Hematopoietic multipotent progenitor cell treated with erythropoietin and hydrocortisone succinate and interleukin-3 and kit ligand, for 15 days (in vitro differentiated cells): ENCODE data around the gene TPPP2.

Experiments used
- DNase-seq: peaks from one replicate; pipeline ENCODE4 v3.0.0-alpha.2; 2015; ENCODE audit warnings: low spot score

The TPPP2 gene

GRCh38 chr14:21017528-21018245 is 12.3 kb upstream of the TPPP2 start:
- DNase-seq = no peak

DNA sequence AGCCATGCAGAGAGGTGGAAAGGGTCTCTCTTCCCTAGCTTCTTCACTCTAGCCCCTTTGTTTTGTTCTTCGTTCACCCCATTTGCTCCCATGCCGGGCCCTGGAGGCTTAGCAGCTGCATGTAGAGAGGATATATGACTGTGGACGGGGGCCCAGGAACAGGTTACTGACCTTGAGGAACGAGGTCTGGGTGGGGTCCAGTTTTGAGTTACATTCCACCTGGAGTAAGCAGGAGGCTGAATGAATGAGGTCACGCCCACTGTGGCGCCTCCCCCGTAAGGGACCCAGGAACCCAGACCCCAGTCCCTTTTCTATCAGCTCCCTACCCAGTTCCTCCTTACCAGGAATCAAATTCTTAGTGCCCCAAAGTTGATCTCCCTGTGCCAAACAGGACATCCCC is 11.7 kb upstream of the TPPP2 start:
- no peak for DNase-seq

DNA sequence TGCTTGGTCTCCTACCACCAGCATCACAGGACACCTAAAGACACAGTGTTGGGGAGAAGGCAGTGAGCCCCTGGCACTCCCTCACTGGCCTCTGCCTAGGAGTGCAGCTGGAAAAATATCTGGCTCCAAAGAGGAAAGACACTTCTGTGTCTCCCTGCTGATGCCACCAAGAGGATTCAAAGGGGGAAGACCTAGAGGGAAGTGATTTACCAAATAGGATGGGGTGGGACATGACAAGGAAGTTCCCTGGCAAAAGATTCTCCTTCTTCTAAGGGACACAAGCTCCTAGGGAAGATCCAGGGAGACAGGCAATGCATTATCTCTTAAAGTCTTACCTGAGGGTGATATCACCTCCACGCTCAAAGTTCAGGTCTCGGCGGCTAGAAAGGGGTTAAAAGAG is 11.2 kb upstream of the TPPP2 start:
- no peak for DNase-seq

- no peak for DNase-seq
Observed at GRCh38 chr14:21019366-21019765, 10.7 kb upstream of the TPPP2 start.

DNA sequence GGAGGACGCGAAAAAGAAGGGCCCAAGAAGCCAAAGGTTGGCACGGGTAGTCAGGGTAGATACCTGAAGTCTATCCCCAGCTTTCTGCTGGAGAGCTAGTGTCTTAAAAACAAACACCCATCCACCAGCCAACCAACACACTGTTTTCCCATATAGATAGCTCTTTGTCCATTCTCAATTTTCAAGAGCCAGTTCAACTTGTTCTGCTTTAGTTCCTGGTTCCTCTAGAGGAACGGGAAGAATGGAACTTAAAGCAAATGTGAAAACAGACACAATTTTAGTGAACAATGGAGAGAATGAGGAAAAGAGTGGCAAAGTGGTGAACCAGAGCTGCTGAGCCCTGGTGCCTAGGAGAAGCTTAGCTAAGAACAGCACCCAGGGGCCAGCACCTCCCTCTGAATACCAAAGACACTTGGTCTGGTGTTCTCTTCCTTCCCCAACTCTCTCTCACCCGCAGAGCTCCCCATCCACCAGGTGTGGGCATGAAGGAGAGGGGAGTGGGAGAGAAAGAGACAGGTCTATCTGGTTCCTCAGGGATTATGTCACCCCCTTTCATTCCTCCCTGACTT is 9.0 kb upstream of the TPPP2 start:
- DNase-seq = no peak

- no peak for DNase-seq
Observed at GRCh38 chr14:21022686-21023085, 7.3 kb upstream of the TPPP2 start.

DNA sequence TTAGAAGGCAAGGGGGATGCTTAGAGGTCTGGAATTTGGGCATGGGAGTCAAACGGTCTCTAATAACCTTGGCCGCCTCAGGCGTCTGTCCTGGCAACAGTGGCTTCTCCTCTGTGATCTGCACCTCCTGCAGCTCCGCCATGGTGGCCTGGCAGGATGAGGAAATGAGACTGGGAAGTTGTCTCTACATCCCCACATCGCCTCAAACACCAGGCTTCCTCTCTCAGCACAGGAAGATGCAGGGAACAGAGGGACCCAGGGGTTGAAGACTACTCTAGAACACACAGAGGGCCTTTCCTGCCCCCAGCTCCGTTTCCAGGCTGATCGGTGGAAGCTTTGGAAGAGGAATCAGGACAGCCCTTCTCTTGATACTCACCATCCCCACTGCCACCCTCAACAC is 6.8 kb upstream of the TPPP2 start:
- no peak for DNase-seq

- DNase-seq = no peak
Observed at GRCh38 chr14:21023817-21024584, 6.0 kb upstream of the TPPP2 start.

DNA sequence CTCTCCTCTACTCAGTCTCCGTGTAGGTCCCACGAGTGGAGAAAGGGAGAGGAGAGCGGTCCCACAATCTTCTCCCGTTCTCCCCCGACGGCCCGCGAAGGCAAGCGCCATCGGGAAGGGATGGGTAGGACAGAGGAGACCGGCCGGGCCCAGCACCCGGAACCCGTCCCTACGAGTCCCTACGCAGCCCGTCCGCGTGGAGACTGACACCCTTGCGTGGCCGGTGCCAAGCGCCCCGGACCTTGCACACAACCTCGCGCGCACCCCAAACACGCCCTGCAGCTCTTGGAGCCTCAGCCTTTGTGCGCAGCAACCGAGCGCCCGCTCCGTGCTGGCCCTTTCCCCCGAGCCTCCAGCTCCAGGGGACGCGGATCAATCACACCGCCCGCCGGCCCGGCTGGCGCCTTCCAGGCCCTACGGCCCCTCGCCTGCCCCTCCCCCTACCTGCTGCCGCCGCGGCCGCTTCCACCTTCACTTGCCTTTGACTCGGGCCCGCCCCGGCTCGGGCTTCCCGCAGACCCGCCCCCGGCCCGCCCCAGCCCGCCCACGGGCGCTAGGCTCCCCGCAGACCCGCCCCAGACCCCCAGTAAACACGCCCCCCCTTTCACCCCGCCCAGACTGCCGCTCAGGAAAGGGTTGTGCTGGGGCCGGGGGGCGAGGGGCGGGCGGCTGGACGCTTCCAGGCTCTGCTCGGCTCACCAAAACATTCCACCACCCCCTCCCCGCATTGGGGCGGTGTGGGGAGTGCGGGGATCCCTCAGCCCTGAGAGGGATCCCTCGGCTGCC is 5.2 kb upstream of the TPPP2 start, which contains the start of gene NDRG2:
Gene NDRG2 (minus strand): TSS at position 477 of the 786 bp plus-strand sequence. CDS start 1,746 bp downstream, outside the sequence.
- no peak for DNase-seq

DNA sequence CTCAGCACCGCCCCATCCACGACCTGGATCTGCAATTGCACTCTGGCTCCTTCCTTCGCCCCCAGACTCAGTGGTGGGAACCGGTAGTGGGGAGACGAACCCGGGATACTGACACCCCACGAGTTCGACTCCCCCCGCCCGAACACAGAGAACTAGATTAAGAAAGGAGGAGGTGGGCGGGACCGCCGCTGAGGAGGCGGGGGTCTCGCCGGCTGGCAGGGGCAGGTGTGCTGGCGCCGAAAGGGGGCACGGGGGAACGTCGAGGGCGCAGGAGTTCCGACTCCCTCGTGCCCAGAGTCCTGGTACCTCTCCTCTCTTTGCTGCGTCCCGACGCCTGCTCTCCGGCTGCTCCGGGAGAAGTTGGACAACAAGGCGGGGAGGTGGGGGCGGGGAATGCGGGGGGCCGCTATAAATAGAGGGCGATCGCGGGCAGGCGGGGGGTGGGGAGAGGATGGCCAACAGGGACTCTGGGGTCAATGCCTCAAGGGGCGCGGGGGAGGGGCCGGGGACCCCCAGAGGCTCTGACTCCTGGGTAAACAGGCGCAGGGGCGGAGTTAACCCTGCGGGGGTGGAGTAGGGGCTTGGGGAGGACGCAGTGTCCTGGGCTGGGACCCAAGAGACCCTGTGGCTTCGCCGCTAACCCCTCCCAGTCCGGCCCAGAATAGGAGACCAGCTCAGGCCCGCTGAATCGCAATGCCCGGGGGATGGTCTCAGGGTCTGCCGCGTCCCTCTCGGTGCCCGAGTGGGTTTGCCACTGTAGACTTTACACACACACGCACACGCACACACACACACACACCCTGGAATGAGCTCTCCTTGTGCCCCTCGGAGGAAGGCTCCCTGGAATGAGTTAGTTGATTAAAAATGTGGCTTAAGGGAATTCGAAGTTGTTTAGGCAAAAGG is 4.4 kb upstream of the TPPP2 start:
- DNase-seq = no peak

DNA sequence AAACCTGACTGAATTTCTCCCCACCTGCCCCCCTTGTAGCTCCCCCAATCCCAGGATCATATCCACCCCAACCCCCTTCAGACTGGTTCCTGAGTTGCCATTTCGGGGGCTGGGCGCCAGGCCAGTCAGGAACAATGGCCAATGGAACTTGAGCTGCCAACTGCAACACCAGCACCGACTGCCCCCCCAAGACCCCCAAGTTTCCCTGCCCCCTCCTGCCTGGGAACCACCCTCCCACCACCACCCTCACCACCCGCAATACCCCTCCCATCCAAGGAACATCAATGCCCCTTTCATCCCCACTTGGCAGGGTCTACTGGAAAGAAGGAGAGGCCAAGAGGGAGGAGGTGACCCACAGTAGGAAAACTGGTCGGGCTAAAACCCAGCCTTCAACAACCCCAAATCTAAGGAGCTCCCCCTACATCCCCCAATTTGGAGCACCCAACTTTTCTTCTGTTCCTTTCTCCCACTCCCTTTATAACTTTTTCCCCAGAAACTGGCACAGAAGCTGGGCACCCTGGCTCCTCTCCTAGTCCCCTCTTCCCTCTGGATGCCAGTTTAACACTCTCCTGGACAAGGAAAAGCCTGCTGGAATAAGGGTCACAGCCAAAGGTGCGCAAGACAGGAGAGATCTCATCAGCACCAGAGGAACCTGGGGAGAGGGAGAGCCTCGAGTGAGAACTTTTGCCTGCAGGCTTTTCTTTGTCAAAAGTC is 3.6 kb upstream of the TPPP2 start:
- no peak for DNase-seq

DNA sequence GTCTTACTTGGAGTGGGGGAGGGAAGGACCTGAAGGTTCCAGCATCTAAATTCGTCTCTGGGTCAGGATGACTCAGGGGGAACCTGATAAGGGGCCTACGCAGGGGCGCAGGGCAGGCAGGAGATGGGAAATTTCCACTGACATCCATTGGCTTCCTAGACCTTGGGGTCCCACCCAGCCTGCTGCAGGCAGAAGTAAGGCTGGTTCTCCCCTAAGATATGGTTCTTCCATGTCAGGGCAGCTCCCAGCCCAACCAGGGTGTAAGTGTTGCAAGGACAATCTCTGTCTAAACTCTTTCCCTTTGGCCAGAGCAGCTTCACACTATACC is 3.1 kb upstream of the TPPP2 start:
- DNase-seq = no peak

GRCh38 chr14:21030531-21030930 is 514 bp downstream of the TPPP2 start:
- no peak for DNase-seq

DNA sequence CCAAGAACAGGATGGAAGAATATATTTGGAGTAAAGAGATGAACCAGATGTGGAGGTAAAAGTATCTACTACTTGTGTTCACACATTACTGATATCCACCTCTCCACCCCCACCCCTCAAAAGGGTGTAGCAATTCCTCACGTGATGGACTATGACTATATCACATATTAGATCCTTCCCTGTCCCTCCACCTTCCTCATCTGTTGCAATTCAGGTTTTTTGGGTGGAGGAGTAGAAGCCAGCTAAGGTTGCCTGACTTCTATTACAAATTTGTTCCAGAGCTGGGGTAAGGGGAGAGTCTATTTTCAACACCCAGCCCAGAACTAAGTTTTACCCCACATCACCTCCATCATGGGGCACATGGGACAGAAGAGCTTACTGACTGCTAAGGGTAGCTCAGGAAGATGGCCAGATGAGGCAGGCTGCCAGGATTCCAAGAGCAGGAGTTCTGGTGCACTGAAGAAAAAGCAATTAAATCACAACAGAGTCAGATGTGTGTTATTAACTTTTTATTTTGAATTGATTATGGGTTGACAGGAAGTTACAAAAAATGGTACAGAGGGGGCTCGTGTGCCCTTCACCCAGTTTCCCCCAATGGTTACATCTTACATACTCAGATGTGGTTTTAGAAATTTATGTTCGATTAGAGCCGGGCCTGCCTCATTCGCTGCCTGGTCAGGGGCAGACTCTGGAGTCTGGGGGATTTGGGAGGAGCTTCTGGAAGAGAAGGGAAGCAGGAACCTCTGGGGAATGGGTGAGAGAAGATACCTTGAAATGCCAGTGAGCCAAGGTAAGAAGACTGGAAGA is 2.5 kb downstream of the TPPP2 start:
- DNase-seq = no peak

GRCh38 chr14:21033133-21033698 is 3.2 kb downstream of the TPPP2 start:
- no peak for DNase-seq

GRCh38 chr14:21034707-21035106 is 4.7 kb downstream of the TPPP2 start, which contains the start of gene RNASE13:
Gene RNASE13, minus strand, starts transcription at chr14:21034807. Its CDS starts 519 bp downstream, at chr14:21034288.
- no peak for DNase-seq

DNA sequence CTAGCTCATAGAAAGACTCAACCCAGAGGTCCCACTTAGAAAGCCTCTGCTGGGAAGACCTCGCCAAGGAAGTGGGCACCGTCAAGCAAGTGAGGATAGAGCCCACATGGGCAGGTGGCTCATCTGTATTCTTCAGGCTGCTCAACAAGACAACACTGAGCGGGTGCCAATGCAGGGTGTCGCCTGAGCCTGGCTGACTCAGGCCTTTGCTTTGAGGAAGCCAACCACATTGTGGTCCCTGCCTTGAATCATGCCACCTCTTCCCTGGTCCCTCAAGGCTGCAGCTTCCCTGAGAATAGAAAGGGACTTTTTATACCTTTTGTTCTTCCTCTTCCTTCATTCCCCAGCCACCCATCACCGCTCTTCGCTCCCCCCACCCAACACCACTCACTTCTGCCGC is 6.7 kb downstream of the TPPP2 start:
- no peak for DNase-seq

- no peak for DNase-seq
Observed at GRCh38 chr14:21037156-21037555, 7.1 kb downstream of the TPPP2 start.
